Neural cell (in vitro differentiated cells): ENCODE measurements around the gene PLAU. TPM values are rescaled to one million over a fixed set of nuclear protein-coding genes. Genes with fewer than 3 reads are reported as not detected.

Experiments used
- H2AFZ ChIP-seq: fragments of 200-600, 300-800 bp; sonication (generic), shearing (Covaris generic); 2 replicates; pipeline ENCODE4 v1.6.0; 2014; ENCODE audit warnings: low read depth, mild to moderate bottlenecking, antibody characterized with exemption, low read length, moderate library complexity
- H3F3A ChIP-seq: fragments of 200-600 bp; shearing (Covaris generic); 2 replicates; pipeline ENCODE4 v1.6.1; 2016; ENCODE audit warnings: mild to moderate bottlenecking, moderate library complexity, mixed read lengths, antibody characterized with exemption, low read length; ENCODE audit not compliant: insufficient read depth, poor library complexity, severe bottlenecking
- H3K27ac ChIP-seq: fragments of 200-600, 300-800 bp; sonication (generic), shearing (Covaris generic); 2 replicates; pipeline ENCODE4 v1.5.1; 2014; ENCODE audit warnings: mild to moderate bottlenecking, low read length, moderate library complexity
- H3K27me3 ChIP-seq: fragments of 300-800, 200-600 bp; sonication (generic), shearing (Covaris generic); 2 replicates; pipeline ENCODE4 v1.6.0; 2014; ENCODE audit warnings: mild to moderate bottlenecking, low read depth, low read length, moderate library complexity; ENCODE audit not compliant: insufficient read depth
- H3K36me3 ChIP-seq: fragments of 300-800, 200-600 bp; sonication (generic), shearing (Covaris generic); 2 replicates; pipeline ENCODE4 v1.5.1; 2014; ENCODE audit warnings: mild to moderate bottlenecking, antibody characterized with exemption, low read length, moderate library complexity; ENCODE audit not compliant: insufficient read depth
- H3K4me2 ChIP-seq: fragments of 300-800, 200-600 bp; sonication (generic), shearing (Covaris generic); 2 replicates; pipeline ENCODE4 v1.6.0; 2014; ENCODE audit warnings: mild to moderate bottlenecking, low read length
- H3K4me3 ChIP-seq: fragments of 300-800, 200-600 bp; sonication (generic), shearing (Covaris generic); 2 replicates; pipeline ENCODE4 v1.5.1; 2014; ENCODE audit warnings: mild to moderate bottlenecking, low read length, moderate library complexity
- H3K79me2 ChIP-seq: fragments of 200-600 bp; shearing (Covaris generic); replicated peaks from 2 replicates; pipeline ENCODE4 v1.6.0; 2014; ENCODE audit warnings: mild to moderate bottlenecking, low read length, moderate library complexity; ENCODE audit not compliant: insufficient read depth
- H3K9ac ChIP-seq: fragments of 300-800, 200-600 bp; sonication (generic), shearing (Covaris generic); 2 replicates; pipeline ENCODE4 v1.6.1; 2016; ENCODE audit warnings: mild to moderate bottlenecking, low read length, mixed read lengths
- H3K9me2 ChIP-seq: fragments of 200-600 bp; shearing (Covaris generic); 2 replicates; pipeline ENCODE4 v1.6.1; 2016; ENCODE audit warnings: mild to moderate bottlenecking, low read length, mixed read lengths; ENCODE audit not compliant: insufficient read depth
- H3K9me3 ChIP-seq: fragments of 200-600, 300-800 bp; sonication (generic), shearing (Covaris generic); 2 replicates; pipeline ENCODE4 v1.6.1; 2016; ENCODE audit warnings: mild to moderate bottlenecking, mixed run types, low read length, moderate library complexity, mixed read lengths
- H4K20me1 ChIP-seq: fragments of 200-600 bp; shearing (Covaris generic); 2 replicates; pipeline ENCODE4 v1.6.1; 2016; ENCODE audit warnings: mild to moderate bottlenecking, mixed run types; ENCODE audit not compliant: insufficient read depth
- CTCF ChIP-seq: fragments of 450-650 bp; IDR thresholded peaks from 2 replicates; pipeline ENCODE4 v1.5.1; 2014; ENCODE audit warnings: antibody characterized with exemption, mild to moderate bottlenecking, moderate library complexity; ENCODE audit not compliant: poor library complexity, severe bottlenecking
- EP300 ChIP-seq: fragments of 450-650 bp; conservative IDR thresholded peaks from 2 replicates; pipeline ENCODE4 v1.6.1; 2014; ENCODE audit warnings: antibody characterized with exemption, mild to moderate bottlenecking, moderate library complexity; ENCODE audit not compliant: poor library complexity, severe bottlenecking
- EZH2 ChIP-seq: fragments of 200-600, 300-800 bp; shearing (Covaris generic), sonication (generic); IDR thresholded peaks from 2 replicates; pipeline ENCODE4 v1.6.1; 2014; ENCODE audit warnings: antibody characterized with exemption, low read length, borderline replicate concordance, mild to moderate bottlenecking; ENCODE audit not compliant: insufficient read depth, poor library complexity, severe bottlenecking
- MXI1 ChIP-seq: fragments of 450-650 bp; conservative IDR thresholded peaks from 2 replicates; pipeline ENCODE4 v1.6.1; 2014; ENCODE audit warnings: antibody characterized with exemption, mild to moderate bottlenecking; ENCODE audit not compliant: poor library complexity, severe bottlenecking
- POLR2AphosphoS5 ChIP-seq: IDR thresholded peaks from 2 replicates; pipeline ENCODE4 v1.6.1; 2012
- RAD21 ChIP-seq: fragments of 450-650 bp; conservative IDR thresholded peaks from 2 replicates; pipeline ENCODE4 v1.6.1; 2014; ENCODE audit warnings: antibody characterized with exemption, mild to moderate bottlenecking, moderate library complexity
- SMC3 ChIP-seq: fragments of 450-650 bp; conservative IDR thresholded peaks from 2 replicates; pipeline ENCODE4 v1.6.1; 2014; ENCODE audit warnings: antibody characterized with exemption, mild to moderate bottlenecking, moderate library complexity; ENCODE audit not compliant: poor library complexity
- TAF1 ChIP-seq: IDR thresholded peaks from 2 replicates; pipeline ENCODE4 v1.6.1; 2012; ENCODE audit warnings: low read depth
- polyA plus RNA-seq: library from polyadenylated mRNA; depleted of rRNA; stranded (reverse); fragments of >200 nt; gene quantifications from 2 replicates; pipeline ENCODE4 v1.2.3, GENCODE V29; 2014
- TF ChIP-seq, protein P1 (sequence below): IDR thresholded peaks from 2 replicates; pipeline ENCODE4 v1.6.1; 2012; ENCODE audit warnings: borderline replicate concordance

Gene PLAU
- polyA plus RNA-seq, 1 donor from 2014 or later: 1.1 TPM

DNA sequence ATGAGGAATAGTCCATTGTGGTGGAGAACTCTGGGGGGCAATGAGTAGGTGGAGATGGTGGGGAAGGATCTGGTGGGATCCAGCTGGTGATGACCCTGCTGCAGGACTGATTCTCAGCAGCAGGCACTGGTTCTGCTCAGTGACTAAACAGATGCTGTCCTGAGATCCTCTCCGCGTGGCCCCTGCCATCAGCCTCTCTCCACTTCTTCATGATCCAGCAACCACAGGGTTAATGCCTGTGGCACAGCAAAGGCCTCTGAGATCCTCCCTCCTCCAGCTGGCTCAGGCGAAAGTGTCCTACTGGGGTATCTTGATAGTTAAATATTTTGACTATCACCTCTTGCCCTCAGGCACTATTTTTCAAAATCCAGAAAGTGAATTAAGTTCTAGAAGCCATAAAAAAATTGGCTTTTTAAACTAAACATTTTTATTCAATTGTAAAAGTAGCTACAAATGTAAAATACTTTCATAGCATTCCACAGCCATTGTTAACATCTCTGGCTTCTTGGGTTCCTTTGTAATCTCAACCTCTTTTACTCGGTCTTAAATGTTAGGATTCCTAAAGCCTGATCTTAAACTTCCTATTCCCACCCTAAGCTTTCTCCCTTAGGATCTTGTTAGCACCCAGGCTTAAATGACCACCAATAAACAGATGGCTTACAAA is 13.1 kb downstream of the PLAU start:
- Histone ChIP-seq H3F3A (no peaks in the 10 kb centered on the region), H3K9me3 (no peaks in the 10 kb centered on the region), H3K27ac (no peak overlapping the region), H3K9me2 (no peaks in the 10 kb centered on the region), H3K36me3 (no peaks in the 10 kb centered on the region), H2AFZ (no peak overlapping the region), H3K4me3 (no peak overlapping the region), H4K20me1 (no peaks in the 10 kb centered on the region), H3K4me2 (no peak overlapping the region), H3K9ac (no peak overlapping the region), H3K27me3 (no peaks in the 10 kb centered on the region), H3K79me2 (no peaks in the 10 kb centered on the region)
- TF ChIP-seq POLR2AphosphoS5: no peak
- no peak for TF ChIP-seq MXI1
- no peak for TF ChIP-seq SMC3
- TF ChIP-seq EP300: no peak
- TF ChIP-seq CTCF: no peak
- no peak for TF ChIP-seq TAF1
- no peak for TF ChIP-seq EZH2
- TF ChIP-seq, protein P1, sequence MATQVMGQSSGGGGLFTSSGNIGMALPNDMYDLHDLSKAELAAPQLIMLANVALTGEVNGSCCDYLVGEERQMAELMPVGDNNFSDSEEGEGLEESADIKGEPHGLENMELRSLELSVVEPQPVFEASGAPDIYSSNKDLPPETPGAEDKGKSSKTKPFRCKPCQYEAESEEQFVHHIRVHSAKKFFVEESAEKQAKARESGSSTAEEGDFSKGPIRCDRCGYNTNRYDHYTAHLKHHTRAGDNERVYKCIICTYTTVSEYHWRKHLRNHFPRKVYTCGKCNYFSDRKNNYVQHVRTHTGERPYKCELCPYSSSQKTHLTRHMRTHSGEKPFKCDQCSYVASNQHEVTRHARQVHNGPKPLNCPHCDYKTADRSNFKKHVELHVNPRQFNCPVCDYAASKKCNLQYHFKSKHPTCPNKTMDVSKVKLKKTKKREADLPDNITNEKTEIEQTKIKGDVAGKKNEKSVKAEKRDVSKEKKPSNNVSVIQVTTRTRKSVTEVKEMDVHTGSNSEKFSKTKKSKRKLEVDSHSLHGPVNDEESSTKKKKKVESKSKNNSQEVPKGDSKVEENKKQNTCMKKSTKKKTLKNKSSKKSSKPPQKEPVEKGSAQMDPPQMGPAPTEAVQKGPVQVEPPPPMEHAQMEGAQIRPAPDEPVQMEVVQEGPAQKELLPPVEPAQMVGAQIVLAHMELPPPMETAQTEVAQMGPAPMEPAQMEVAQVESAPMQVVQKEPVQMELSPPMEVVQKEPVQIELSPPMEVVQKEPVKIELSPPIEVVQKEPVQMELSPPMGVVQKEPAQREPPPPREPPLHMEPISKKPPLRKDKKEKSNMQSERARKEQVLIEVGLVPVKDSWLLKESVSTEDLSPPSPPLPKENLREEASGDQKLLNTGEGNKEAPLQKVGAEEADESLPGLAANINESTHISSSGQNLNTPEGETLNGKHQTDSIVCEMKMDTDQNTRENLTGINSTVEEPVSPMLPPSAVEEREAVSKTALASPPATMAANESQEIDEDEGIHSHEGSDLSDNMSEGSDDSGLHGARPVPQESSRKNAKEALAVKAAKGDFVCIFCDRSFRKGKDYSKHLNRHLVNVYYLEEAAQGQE: no peak
- no peak for TF ChIP-seq RAD21

DNA sequence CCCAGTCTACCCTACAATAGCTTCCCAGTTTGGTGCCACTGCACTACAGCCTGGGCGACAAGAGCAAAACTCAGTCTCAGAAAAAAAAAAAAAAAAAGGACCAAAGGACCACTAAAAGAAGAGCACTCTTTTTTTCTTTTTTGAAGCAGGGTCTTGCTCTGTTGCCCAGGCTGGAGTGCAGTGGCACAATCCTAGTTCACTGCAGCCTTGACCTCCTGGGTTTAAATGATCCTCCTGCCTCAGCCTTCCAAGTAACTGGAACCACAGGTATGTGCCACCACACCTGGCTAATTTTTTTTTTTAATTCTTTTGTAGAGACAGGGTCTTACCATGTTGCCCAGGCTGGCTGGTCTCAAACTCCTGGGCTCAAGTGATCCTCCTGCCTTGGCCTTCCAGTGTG is 14.0 kb downstream of the PLAU start:
- Histone ChIP-seq H3K27ac (no peak overlapping the region), H2AFZ (no peak overlapping the region), H3K79me2 (no peaks in the 10 kb centered on the region), H3K4me2 (no peak overlapping the region), H3K4me3 (no peak overlapping the region), H3K36me3 (no peaks in the 10 kb centered on the region), H3K9me3 (no peaks in the 10 kb centered on the region), H3K9ac (no peak overlapping the region), H3K9me2 (no peaks in the 10 kb centered on the region), H3K27me3 (no peaks in the 10 kb centered on the region), H3F3A (no peaks in the 10 kb centered on the region), H4K20me1 (no peaks in the 10 kb centered on the region)
- TF ChIP-seq EZH2 (no peak), TAF1 (no peak), SMC3 (no peak), CTCF (no peak), RAD21 (no peak), POLR2AphosphoS5 (no peak), MXI1 (no peak), EP300 (no peak)
- TF ChIP-seq, protein P1: no peak
